Neural cell (in vitro differentiated cells): ENCODE measurements around the gene SEMA3B.

Experiments
- CTCF ChIP-seq: fragments of 450-650 bp; IDR thresholded peaks from 2 replicates; pipeline ENCODE4 v1.5.1; 2014; ENCODE audit warnings: antibody characterized with exemption, mild to moderate bottlenecking, moderate library complexity; ENCODE audit not compliant: poor library complexity, severe bottlenecking
- EP300 ChIP-seq: fragments of 450-650 bp; conservative IDR thresholded peaks from 2 replicates; pipeline ENCODE4 v1.6.1; 2014; ENCODE audit warnings: antibody characterized with exemption, mild to moderate bottlenecking, moderate library complexity; ENCODE audit not compliant: poor library complexity, severe bottlenecking
- EZH2 ChIP-seq: fragments of 200-600, 300-800 bp; shearing (Covaris generic), sonication (generic); IDR thresholded peaks from 2 replicates; pipeline ENCODE4 v1.6.1; 2014; ENCODE audit warnings: antibody characterized with exemption, low read length, borderline replicate concordance, mild to moderate bottlenecking; ENCODE audit not compliant: insufficient read depth, poor library complexity, severe bottlenecking
- MXI1 ChIP-seq: fragments of 450-650 bp; conservative IDR thresholded peaks from 2 replicates; pipeline ENCODE4 v1.6.1; 2014; ENCODE audit warnings: antibody characterized with exemption, mild to moderate bottlenecking; ENCODE audit not compliant: poor library complexity, severe bottlenecking
- POLR2AphosphoS5 ChIP-seq: IDR thresholded peaks from 2 replicates; pipeline ENCODE4 v1.6.1; 2012
- RAD21 ChIP-seq: fragments of 450-650 bp; conservative IDR thresholded peaks from 2 replicates; pipeline ENCODE4 v1.6.1; 2014; ENCODE audit warnings: antibody characterized with exemption, mild to moderate bottlenecking, moderate library complexity
- REST ChIP-seq: IDR thresholded peaks from 2 replicates; pipeline ENCODE4 v1.6.1; 2012; ENCODE audit warnings: borderline replicate concordance
- SMC3 ChIP-seq: fragments of 450-650 bp; conservative IDR thresholded peaks from 2 replicates; pipeline ENCODE4 v1.6.1; 2014; ENCODE audit warnings: antibody characterized with exemption, mild to moderate bottlenecking, moderate library complexity; ENCODE audit not compliant: poor library complexity

- no peak for TF ChIP-seq REST
- no peak for TF ChIP-seq SMC3
- peak; percentile 64 for TF ChIP-seq CTCF
- peak; percentile 83 for TF ChIP-seq POLR2AphosphoS5
- TF ChIP-seq EZH2: no peak
- TF ChIP-seq EP300: peak; percentile 24
- TF ChIP-seq MXI1: peak; percentile 81
- TF ChIP-seq RAD21: no peak
Observed at GRCh38 chr3:50321336-50322114, 52.6 kb downstream of the SEMA3B start.
